Pancreas (tissue), 10 donors: ENCODE data around the gene POLR2M. TPM values are rescaled to one million over a fixed set of nuclear protein-coding genes. Genes with fewer than 3 reads are reported as not detected.
A peak's percentile ranks its signal among the peaks of the same experiment; 100 is the strongest.

Experiments
- ATAC-seq, 4 donors: fragments of 200-7000 bp; cut with Tn5 transposase; one replicate each; pipeline versions ENCODE4 v1.8.0 to v1.9.1; 2020; ENCODE audit warnings: mild to moderate bottlenecking in 4 of 4, moderate library complexity in 4 of 4
- DNase-seq, 6 donors: peaks; one replicate each; pipeline ENCODE4 v3.0.0-alpha.2; 2020
- FAIRE-seq: peaks from 2 replicates; lab custom pipeline; 2012; peaks lifted over from hg19 to GRCh38; lab: Jason Lieb, UNC
- H3K27ac ChIP-seq, 4 donors: fragments of 200-600 bp; sonication (generic); 1 replicate in 3 of 4; 2 replicates in 1 of 4; pipeline versions ENCODE4 v1.5.0 to v1.8.0; 2020
- H3K27me3 ChIP-seq, 4 donors: fragments of 200-600 bp; one replicate each; pipeline ENCODE4 v1.8.0; 2021
- H3K36me3 ChIP-seq, 3 donors: fragments of 200-600 bp; sonication (generic) in 1 of 3; one replicate each; pipeline versions ENCODE4 v1.5.0 to v1.8.0; 2020 to 2021
- H3K4me1 ChIP-seq, 3 donors: fragments of 200-600 bp; one replicate each; pipeline ENCODE4 v1.8.0; 2021
- H3K4me3 ChIP-seq, 4 donors: fragments of 200-600 bp; sonication (generic) in 2 of 4; one replicate each; pipeline versions ENCODE4 v1.5.0 to v1.8.0; 2020 to 2021
- H3K9me3 ChIP-seq, 4 donors: fragments of 200-600 bp; one replicate each; pipeline ENCODE4 v1.8.0; 2021
- WGBS, 2 donors: extraction: QIAGEN DNeasy Blood & Tissue Kit; methylation state at CpG; one replicate each; pipeline ENCODE4 v1.1.7; 2013; 5-methylcytosine and 5-hydroxymethylcytosine counted together
- intact Hi-C, 3 donors: fragments of 100-400 bp; cut with DNase I; formaldehyde crosslinking; loops; one replicate each; pipeline versions ENCODE4 v1.11.1 to v1.14.2; 2022
- polyA plus RNA-seq, 2 donors: library from polyadenylated mRNA; stranded (reverse); fragments of 200-250 nt; gene quantifications; one replicate each; pipeline ENCODE4 v1.2.3, GENCODE V29; 2013
- total RNA-seq, 6 donors: library from RNA; stranded (reverse); fragmentation: NEBNext Ultra II Directional in 4 of 6; extraction: Animal tissue kit (Norgen Biotek cat#: 25700) in 4 of 6; gene quantifications; one replicate each; pipeline versions ENCODE4 v1.2.1 to v1.2.4, GENCODE V29; 2021 to 2023
- TF ChIP-seq, protein P1 (sequence below), 4 donors: fragments of 200-600 bp; sonication (generic) in 3 of 4; IDR thresholded peaks; one replicate each; pipeline versions ENCODE4 v1.5.0 to v1.8.0; 2021; ENCODE audit warnings: antibody characterized with exemption in 4 of 4
- donor health status: healthy with polysubstance abuse.
- donor health status: DM: no; HTN: no; CAD: no; lungs with moderate emphysema.
- donor health status: DM: no; HTN: no; CAD: no.
- donor health status: control.
- donor health status: control.
- donor health status: Bipolar disorder and iron deficiency.
- donor health status: DM: yes; HTN: yes; CAD: no.
- donor health status: DM: no; HTN: no; CAD: no.
- donor health status: DM: no; HTN: no; CAD: no.
- donor health status: DM: yes; HTN: yes; CAD: no.

POLR2M gene
- total and polyA plus RNA-seq, 8 donors: 30.3 to 54.1 (median 40.6) TPM

DNA sequence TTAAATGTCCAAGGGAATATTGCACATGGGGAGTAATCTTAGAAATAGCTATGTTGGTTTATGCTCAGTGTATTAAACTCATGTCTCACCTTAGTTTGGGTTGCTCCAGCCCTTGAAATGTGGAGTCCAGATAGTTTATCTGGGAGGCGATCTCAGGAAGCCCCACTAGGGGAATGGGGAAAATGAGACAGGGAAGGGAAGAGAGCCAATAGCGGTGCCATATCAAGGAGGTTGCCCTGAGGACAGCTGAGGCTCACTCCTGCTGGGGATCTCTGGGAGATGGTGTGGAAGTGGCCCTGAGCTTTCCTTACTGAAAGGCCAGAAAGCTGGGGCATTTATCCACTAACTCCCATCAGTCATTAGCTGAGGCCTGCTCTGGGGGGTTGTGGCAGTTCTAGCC lies 43.3 kb upstream of the POLR2M start:
- no peak for ATAC-seq
- peak overlapping the region in 1 of 4 donors; percentile 4 for H3K27ac ChIP-seq
- no peak for DNase-seq
- intact Hi-C loops: no loop called here
- FAIRE-seq: no peak
- TF ChIP-seq, protein P1, sequence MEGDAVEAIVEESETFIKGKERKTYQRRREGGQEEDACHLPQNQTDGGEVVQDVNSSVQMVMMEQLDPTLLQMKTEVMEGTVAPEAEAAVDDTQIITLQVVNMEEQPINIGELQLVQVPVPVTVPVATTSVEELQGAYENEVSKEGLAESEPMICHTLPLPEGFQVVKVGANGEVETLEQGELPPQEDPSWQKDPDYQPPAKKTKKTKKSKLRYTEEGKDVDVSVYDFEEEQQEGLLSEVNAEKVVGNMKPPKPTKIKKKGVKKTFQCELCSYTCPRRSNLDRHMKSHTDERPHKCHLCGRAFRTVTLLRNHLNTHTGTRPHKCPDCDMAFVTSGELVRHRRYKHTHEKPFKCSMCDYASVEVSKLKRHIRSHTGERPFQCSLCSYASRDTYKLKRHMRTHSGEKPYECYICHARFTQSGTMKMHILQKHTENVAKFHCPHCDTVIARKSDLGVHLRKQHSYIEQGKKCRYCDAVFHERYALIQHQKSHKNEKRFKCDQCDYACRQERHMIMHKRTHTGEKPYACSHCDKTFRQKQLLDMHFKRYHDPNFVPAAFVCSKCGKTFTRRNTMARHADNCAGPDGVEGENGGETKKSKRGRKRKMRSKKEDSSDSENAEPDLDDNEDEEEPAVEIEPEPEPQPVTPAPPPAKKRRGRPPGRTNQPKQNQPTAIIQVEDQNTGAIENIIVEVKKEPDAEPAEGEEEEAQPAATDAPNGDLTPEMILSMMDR (IDR thresholded peaks at IDR 0.05): no peak
- H3K27me3 ChIP-seq: no peaks in the 10 kb centered on the region
- 63 to 76% methylated on average over 2 of the region's 2 CpGs for WGBS, 2 donors
- no peaks in the 10 kb centered on the region for H3K36me3 ChIP-seq
- H3K4me1 ChIP-seq: peaks cover 23 to 44% (median 40%) of the 10 kb centered on the region in 3 donors
- no peak overlapping the region for H3K4me3 ChIP-seq
- no peaks in the 10 kb centered on the region for H3K9me3 ChIP-seq

DNA sequence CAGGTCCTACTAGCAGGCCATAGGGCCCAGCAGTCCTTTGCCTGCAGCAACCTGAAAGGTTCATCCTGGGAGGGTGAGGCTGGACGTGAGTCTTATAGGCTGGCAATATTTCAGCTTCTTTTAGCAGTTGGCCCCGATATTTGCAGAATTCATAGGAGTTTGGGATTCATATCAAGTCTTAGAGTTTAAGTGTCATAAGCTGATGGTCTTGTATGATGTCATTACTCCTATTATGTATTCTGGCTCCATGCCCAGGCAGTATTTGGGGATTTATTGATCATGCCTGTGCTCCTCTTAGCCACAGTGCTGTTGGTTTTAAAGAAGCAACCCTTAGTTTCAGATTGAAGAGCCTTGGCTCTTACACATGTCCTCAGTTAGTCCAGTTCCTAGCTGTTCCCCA lies 41.3 kb upstream of the POLR2M start:
- no peak for DNase-seq
- Histone ChIP-seq H3K4me1 (peaks cover 28 to 47% (median 47%) of the 10 kb centered on the region in 3 donors), H3K27ac (no peak overlapping the region), H3K27me3 (no peaks in the 10 kb centered on the region), H3K4me3 (no peak overlapping the region), H3K36me3 (no peaks in the 10 kb centered on the region), H3K9me3 (no peaks in the 10 kb centered on the region)
- 35 to 40% methylated on average over 2 of the region's 2 CpGs for WGBS, 2 donors
- ATAC-seq: no peak
- TF ChIP-seq, protein P1 (IDR thresholded peaks at IDR 0.05): no peak
- FAIRE-seq: no peak
- intact Hi-C loops: no loop called here

DNA sequence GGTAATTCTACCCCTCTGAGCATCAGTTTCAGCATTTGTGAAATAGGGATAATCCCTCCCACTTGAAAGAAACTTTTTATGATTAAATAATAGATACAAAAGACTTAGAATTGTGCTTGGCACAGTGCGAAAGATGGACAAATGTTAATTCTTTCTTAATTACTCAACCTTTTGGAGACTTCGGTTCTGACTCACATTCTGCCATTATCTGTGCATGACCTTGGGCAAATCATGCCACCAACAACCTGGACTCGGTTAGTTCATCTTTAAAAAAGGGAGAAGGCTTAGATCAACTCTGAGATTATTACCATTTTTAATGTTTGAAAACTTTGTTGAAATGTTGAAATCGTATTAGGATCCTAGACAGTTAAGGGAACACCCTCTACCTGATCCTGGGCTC lies 40.6 kb upstream of the POLR2M start:
- no peak overlapping the region for H3K4me3 ChIP-seq
- H3K9me3 ChIP-seq: no peaks in the 10 kb centered on the region
- 44 to 45% methylated on average over 4 of the region's 4 CpGs for WGBS, 2 donors
- intact Hi-C loops: no loop called here
- DNase-seq (no peak), FAIRE-seq (no peak), ATAC-seq (no peak)
- TF ChIP-seq, protein P1 (IDR thresholded peaks at IDR 0.05): no peak
- H3K27ac ChIP-seq: peak overlapping the region in 1 of 4 donors; percentile 59
- H3K36me3 ChIP-seq: no peaks in the 10 kb centered on the region
- H3K4me1 ChIP-seq: peaks cover 28 to 47% (median 46%) of the 10 kb centered on the region in 3 donors
- no peaks in the 10 kb centered on the region for H3K27me3 ChIP-seq

DNA sequence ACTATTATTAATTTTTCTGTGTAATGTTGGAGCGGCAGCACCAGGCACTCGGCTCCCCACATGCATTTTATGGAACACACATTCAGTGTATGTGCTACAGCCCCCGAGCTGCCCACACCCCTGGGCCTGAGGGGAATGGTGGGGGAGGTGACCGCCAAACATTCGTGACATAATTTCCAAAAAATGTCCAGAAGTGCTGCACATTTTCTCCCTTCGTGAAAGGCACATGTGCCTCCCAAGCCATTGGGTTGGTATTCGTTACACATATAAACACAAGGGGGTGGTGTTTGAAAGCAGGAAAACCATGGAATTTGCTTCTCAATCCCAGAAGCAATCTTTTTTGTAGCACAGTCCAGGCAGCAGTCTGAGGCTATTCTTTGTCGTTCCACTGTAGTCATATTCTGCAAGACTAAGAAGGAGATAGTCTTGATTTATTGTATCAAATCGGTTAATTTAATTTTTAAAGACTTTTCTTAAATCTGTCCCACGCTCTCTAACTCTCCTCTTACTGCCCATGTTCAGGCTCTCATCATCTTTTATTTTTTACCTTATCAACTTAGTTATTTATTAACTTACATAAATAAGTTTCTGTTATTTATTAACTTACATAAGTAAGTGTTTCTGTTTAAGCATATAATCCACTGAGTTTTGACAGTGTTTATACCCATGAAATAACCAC lies 39.2 kb upstream of the POLR2M start:
- Histone ChIP-seq H3K9me3 (no peaks in the 10 kb centered on the region), H3K4me3 (peak overlapping the region in 1 of 4 donors; percentile 13), H3K36me3 (no peaks in the 10 kb centered on the region), H3K27ac (peak overlapping the region in 3 of 4 donors; percentile 49 to 59 (median 54)), H3K27me3 (no peaks in the 10 kb centered on the region), H3K4me1 (peaks cover 25 to 39% (median 35%) of the 10 kb centered on the region in 3 donors)
- peak; percentile 78 to 90 (median 88) for ATAC-seq
- DNase-seq: peak in 2 of 6 donors; percentile 47 to 49
- intact Hi-C loops: no loop called here
- peak; percentile 77 for FAIRE-seq
- WGBS, 2 donors: 14 to 18% methylated on average over 10 of the region's 10 CpGs
- TF ChIP-seq, protein P1 (IDR thresholded peaks at IDR 0.05): peak in 1 of 4 donors; percentile 25

DNA sequence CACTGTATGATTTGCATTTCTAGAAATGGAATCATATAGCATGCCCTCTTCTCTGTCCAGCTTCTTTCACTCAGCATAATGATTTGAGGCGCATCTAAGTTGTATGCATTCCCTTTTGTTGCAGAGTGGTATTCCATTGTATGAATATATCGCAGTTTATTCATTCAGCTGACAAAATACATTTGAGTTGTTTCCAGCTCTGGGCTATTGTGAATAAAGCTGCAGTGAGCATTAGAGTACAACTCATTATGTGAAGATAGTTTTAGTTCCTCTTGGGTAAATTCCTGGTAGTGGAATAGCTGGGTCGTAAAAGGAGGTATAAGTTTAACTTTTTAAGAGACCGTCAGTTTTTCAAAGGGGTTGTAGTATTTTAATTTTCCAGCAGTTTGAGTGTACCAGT lies 38.5 kb upstream of the POLR2M start:
- Histone ChIP-seq H3K9me3 (no peaks in the 10 kb centered on the region), H3K4me1 (peaks cover 25 to 34% (median 28%) of the 10 kb centered on the region in 3 donors), H3K4me3 (no peak overlapping the region), H3K27me3 (no peaks in the 10 kb centered on the region), H3K27ac (peak overlapping the region in 2 of 4 donors; percentile 49 to 59), H3K36me3 (no peaks in the 10 kb centered on the region)
- no peak for ATAC-seq
- TF ChIP-seq, protein P1 (IDR thresholded peaks at IDR 0.05): no peak
- intact Hi-C loops: no loop called here
- no peak for DNase-seq
- no peak for FAIRE-seq
- 75 to 76% methylated on average over 4 of the region's 4 CpGs for WGBS, 2 donors
